HG03175 (cell line): ENCODE data around the gene C9.
"Not testable (repeated sequence)": the region's sequence is repeated elsewhere in the genome, so short reads cannot be mapped to it uniquely, and the experiment has no call there.

Experiments
- ATAC-seq: cut with Tn5 transposase; IDR thresholded peaks from one replicate; pipeline ENCODE4 v1.9.1; 2021; ENCODE audit warnings: mild to moderate bottlenecking, moderate library complexity; ENCODE audit not compliant: unreplicated experiment

Gene C9

DNA sequence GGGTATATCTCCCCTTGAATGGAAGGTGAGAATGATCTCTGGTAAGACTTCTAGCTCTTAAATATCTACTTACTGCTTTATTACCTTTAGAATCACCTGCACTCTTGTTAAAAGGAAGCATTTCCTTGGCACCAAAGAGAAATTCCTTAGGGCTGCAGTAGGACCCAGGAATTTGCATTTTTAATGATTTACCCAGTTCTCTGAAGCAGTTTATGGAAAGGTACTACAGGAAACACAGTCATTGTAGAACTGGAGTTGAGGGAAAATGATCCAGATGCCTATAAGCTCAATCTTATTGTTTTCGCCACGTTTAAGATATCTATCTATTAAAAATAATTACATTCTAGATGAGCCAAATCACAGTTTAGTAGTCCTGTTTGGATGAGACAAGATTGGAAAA lies 9.5 kb upstream of the C9 start:
- ATAC-seq, result no peak

- no peak for ATAC-seq
Measured at GRCh38 chr5:39371367-39371635, 7.0 kb upstream of the C9 start.

DNA sequence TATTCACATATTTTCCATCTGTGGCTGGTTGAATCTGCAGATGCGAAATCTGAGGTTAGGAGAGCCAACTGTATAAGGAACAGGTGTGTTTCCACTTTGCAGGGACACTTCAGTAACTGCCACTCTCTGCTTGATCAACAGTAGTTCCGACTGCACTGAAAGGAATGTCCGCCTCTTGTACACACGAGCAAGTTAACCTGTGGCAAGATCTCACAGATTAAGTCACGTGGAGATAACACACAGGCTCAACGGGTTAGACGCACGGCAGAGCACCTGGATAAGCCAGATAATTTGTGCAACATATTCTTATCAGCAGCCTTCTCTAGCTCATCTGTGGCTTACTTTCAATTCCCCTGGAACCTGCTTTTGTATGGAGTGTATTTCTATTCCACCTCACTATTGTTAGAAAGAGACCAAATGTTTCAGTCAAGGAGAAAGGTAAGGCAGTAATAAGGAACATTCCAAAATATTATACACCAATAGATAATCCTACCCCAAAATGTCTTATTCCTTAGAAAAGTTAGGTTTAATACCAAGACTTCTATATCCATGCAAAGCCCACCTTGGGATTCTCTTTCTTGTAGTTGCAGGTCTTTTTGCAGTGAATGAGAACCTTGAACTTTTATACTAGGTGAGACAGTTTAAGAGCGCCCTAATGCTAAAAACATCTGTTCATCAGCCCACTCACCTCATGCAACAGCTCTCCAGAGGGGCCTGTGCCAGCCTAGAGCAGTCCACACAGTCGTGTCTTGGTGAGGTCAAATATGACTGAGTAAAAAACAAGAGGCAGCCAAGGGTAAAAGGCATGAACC lies 6.5 kb upstream of the C9 start:
- no peak for ATAC-seq

- ATAC-seq, result no peak
Measured at GRCh38 chr5:39369123-39369815, 5.0 kb upstream of the C9 start.

- ATAC-seq, result no peak
Measured at GRCh38 chr5:39368116-39368515, 3.8 kb upstream of the C9 start.

DNA sequence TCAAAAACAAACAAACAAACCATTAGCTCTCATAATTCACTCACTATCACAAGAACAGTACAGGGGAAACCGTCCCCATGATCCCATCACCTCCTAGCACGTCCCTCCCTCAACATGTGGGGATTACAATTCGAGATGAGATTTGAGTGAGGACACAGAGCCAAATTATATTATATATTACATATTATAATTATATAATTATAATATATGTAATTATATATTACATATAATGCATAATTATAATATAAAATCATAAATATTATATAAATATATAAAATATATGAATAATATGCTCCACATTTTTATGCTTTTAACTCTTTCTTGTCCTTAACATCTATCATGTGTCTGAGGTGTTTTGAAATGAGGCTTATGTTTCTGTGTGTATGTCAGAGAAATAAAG lies 3.4 kb upstream of the C9 start:
- no peak for ATAC-seq

GRCh38 chr5:39363217-39363616 lies 1.1 kb downstream of the C9 start:
- no peak for ATAC-seq

DNA sequence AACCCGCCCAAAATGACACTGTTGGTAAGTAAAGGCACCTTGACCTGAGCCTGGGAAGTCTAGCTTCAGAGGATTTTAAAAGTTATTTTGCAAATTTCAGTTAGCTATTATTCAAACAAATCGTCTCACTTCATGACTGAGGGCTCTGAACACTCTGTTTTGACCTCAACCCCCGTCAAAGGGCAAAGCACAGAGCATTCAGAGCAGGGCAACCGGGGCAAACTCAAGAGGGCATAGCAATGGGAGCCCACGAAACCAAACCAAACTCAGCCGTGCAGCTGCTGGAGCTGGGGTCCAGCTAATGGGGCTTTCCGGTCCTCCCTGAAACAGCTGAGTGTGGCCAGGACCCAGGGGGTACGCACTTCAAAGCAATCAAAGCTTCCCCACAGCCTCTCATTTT lies 1.6 kb downstream of the C9 start:
- ATAC-seq, result no peak

GRCh38 chr5:39361306-39361705 lies 3.0 kb downstream of the C9 start:
- ATAC-seq, result no peak

DNA sequence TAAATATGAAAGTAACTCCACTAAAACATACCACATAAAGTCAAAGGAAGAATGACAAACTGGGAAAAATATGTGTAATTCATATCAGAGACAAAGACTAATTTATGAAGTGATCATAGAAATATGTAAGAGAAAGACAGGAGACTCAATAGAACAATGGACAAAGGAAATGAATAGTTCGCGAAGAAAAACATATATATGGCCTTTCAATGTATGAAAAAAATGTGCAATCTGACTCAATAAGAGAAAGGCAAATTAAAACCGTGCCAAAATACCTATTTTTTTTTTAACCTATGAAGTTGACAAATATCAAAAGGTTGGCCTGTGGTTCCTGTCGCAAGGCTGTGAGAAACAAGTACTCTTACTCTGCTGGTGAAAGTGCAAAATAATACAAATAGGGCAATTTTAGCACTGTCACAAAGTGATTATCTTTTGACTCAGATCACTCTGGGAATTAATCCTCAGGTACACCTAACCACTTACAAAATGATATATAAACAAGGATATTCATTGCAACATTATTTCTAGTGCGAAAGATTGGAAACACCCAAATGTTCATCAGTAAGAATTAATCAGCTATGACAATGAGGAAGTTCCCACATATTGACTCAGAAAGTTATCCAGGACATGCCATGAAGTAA lies 3.7 kb downstream of the C9 start:
- no peak for ATAC-seq

DNA sequence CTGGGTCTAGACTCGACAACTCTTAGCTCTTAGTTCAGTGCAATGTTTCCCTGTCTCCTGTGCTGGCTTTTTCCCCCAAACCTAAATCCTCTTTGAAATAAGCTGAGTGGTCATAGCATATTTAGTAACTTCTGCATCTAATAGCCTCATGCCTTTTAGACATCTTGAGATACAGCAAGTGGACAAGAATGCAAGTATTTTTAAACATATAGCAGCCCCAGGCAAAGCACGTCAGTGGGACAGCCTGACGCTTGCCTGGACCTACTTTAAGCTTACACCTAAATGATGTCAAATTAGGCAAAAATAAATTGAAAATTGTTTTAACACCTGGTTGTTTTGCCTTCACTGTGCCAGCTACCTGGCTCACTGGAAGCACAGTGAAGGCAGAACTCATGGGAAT lies 8.0 kb downstream of the C9 start:
- no peak for ATAC-seq

DNA sequence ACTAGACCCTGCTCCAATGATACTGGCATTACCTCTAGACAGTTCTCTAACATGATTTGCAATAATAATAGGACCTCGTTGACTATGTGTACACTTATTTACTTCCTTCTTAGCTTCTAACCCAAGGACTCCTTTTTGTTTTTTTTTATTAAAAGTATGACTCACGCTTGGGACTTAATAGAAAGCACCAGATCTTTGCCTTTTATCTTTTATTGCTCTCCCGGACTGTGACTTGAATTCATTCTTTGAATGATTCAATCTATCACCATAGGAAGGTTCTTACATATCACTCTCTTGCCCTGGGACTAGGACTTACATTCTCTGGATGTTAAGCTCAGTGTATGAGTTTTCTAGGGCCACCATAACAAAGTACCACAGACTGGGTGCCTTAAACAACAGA lies 9.0 kb downstream of the C9 start:
- no peak for ATAC-seq

- ATAC-seq, result no peak
Measured at GRCh38 chr5:39353717-39354399, 10.4 kb downstream of the C9 start.

DNA sequence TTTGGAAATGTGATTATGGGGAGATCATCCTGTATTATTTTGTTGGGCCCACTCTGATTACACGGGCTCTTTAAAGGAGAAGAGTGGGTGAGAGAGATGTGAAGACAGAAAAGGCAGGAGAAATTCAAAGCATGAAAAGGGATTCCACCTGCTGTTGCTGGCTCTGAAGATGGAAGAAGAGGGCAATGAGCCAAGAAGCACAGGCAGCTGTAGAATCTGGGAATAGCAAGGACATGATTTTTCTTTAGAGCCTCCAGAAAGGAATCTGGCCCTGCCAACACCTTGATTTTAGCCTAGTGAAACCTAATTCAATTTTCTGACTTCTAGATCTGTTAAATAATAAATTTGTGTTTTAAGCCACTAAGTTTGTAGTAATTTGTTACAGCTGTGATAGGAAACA lies 11.3 kb downstream of the C9 start:
- no peak for ATAC-seq

- ATAC-seq, result no peak
Measured at GRCh38 chr5:39352170-39352569, 12.1 kb downstream of the C9 start.

GRCh38 chr5:39349484-39349883 lies 14.8 kb downstream of the C9 start:
- no peak for ATAC-seq

- ATAC-seq, result no peak
Measured at GRCh38 chr5:39342460-39342859, 21.8 kb downstream of the C9 start.

GRCh38 chr5:39341896-39342295 lies 22.4 kb downstream of the C9 start:
- no peak for ATAC-seq

DNA sequence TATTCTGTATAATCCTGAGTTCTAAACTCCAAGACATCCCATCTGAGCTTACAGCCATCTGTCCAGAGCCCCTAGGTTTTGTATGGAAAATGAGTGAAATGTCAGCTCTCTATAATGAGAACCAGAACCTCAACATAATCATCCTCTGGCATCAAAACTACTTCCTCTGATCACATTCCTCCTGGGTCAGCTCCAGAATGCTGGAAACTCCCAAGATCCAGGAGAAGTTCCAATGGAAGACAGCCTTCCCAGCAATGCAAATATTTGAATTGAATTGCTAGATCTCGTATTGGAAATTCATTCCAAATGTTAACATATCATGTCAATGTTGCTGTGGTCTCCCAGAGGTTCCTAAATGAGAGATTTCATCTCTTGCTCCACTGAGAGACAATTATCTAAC lies 23.8 kb downstream of the C9 start:
- ATAC-seq, result no peak

DNA sequence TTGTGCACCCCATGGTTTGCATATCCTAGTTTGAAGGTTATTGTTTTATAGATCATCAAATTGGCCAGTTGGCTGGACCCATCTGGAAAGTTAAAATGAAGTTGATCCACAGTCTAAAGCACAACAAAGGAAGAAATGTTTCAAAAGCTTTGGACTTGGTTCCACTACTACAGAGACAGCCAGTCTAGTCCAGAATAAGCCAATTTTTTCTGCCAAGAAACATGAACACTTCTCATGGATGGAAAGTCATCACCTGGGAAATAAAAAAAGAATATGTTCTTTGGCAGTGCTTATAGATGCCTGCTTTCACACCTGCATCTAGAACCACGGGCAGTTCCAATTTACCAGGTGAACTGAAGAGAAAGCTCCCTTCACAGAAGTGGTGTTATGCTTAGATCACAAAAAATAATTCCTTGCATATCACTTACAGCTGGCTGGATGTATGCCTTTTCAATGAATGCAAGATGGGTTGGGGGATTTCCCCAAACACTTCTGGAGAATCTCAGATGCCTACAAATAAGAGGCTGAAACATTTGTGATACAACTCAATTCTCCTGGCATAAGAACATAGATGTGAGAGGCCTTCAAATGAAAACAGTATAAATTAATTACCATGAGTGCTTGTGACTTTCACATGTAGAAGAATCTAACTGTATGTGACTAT lies 26.9 kb downstream of the C9 start:
- no peak for ATAC-seq

DNA sequence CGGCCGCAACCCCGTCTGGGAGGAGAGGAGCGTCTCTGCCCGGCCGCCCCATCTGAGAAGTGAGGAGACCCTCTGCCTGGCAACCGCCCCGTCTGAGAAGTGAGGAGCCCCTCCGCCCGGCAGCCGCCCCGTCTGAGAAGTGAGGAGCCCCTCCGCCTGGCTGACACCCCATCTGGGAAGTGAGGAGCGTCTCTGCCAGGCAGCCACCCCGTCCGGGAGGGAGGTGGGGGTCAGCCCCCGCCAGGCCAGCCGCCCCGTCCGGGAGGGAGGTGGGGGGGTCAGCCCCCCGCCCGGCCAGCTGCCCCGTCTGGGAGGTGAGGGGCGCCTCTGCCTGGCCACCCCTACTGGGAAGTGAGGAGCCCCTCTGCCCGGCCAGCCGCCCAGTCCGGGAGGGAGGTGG lies 30.0 kb downstream of the C9 start:
- not testable (repeated sequence) for ATAC-seq
